Hepatocyte (in vitro differentiated cells): ENCODE results near the gene RNF4.

Experiments used
- CTCF ChIP-seq: fragments of 200-600 bp; sonication (generic); IDR thresholded peaks from 2 replicates; pipeline ENCODE4 v1.5.1; 2016; ENCODE audit warnings: antibody characterized with exemption, mild to moderate bottlenecking; ENCODE audit not compliant: poor library complexity
- EZH2 ChIP-seq: fragments of 200-600 bp; sonication (generic); IDR thresholded peaks from 2 replicates; pipeline ENCODE4 v1.6.1; 2016; ENCODE audit warnings: antibody characterized with exemption, mild to moderate bottlenecking, borderline replicate concordance

GRCh38 chr4:2425386-2426068, 43.4 kb upstream of the RNF4 start:
- TF ChIP-seq CTCF (no peak), EZH2 (no peak)
